ENCODE results near the gene CSRNP3.
"Not testable (repeated sequence)": the region's sequence is repeated elsewhere in the genome, so short reads cannot be mapped to it uniquely, and the experiment has no call there.

The CSRNP3 gene

GRCh38 chr2:165633431-165633830 is 163.9 kb downstream of the CSRNP3 start:
- DNase-seq (ENCODE audit: low read depth, low spot score) = no peak

GRCh38 chr2:165634282-165634681 is 164.8 kb downstream of the CSRNP3 start:
- DNase-seq (ENCODE audit: low read depth, low spot score) = no peak

- DNase-seq (ENCODE audit: low read depth, low spot score) = no peak
Measured at GRCh38 chr2:165634855-165635254, 165.4 kb downstream of the CSRNP3 start.

- DNase-seq (ENCODE audit: low read depth, low spot score) = no peak
Measured at GRCh38 chr2:165635532-165635931, 166.0 kb downstream of the CSRNP3 start.

- DNase-seq (ENCODE audit: low read depth, low spot score) = no peak
Measured at GRCh38 chr2:165636959-165637358, 167.5 kb downstream of the CSRNP3 start.

- no peak for DNase-seq (ENCODE audit: low read depth, low spot score)
Measured at GRCh38 chr2:165637396-165637795, 167.9 kb downstream of the CSRNP3 start.

GRCh38 chr2:165639504-165639903 is 170.0 kb downstream of the CSRNP3 start:
- no peak for DNase-seq (ENCODE audit: low read depth, low spot score)

GRCh38 chr2:165640247-165640929 is 170.9 kb downstream of the CSRNP3 start:
- DNase-seq (ENCODE audit: low read depth, low spot score) = no peak

GRCh38 chr2:165645930-165646831 is 176.7 kb downstream of the CSRNP3 start:
- no peak for DNase-seq (ENCODE audit: low read depth, low spot score)

GRCh38 chr2:165647409-165647808 is 177.9 kb downstream of the CSRNP3 start:
- no peak for DNase-seq (ENCODE audit: low read depth, low spot score)

- no peak for DNase-seq (ENCODE audit: low read depth, low spot score)
Measured at GRCh38 chr2:165648801-165649200, 179.3 kb downstream of the CSRNP3 start.

GRCh38 chr2:165651233-165651632 is 181.7 kb downstream of the CSRNP3 start:
- DNase-seq (ENCODE audit: low read depth, low spot score) = no peak

- no peak for DNase-seq (ENCODE audit: low read depth, low spot score)
Measured at GRCh38 chr2:165655661-165656060, 186.2 kb downstream of the CSRNP3 start.

GRCh38 chr2:165660361-165660760 is 190.9 kb downstream of the CSRNP3 start:
- no peak for DNase-seq (ENCODE audit: low read depth, low spot score)

- DNase-seq (ENCODE audit: low read depth, low spot score) = no peak
Measured at GRCh38 chr2:165662720-165663119, 193.2 kb downstream of the CSRNP3 start.

GRCh38 chr2:165665614-165666013 is 196.1 kb downstream of the CSRNP3 start:
- no peak for DNase-seq (ENCODE audit: low read depth, low spot score)

GRCh38 chr2:165666073-165666472 is 196.6 kb downstream of the CSRNP3 start:
- not testable (repeated sequence) for DNase-seq (ENCODE audit: low read depth, low spot score)

- no peak for DNase-seq (ENCODE audit: low read depth, low spot score)
Measured at GRCh38 chr2:165666605-165667004, 197.1 kb downstream of the CSRNP3 start.

GRCh38 chr2:165667375-165667774 is 197.9 kb downstream of the CSRNP3 start:
- no peak for DNase-seq (ENCODE audit: low read depth, low spot score)

GRCh38 chr2:165674780-165675179 is 205.3 kb downstream of the CSRNP3 start:
- no peak for DNase-seq (ENCODE audit: low read depth, low spot score)

- no peak for DNase-seq (ENCODE audit: low read depth, low spot score)
Measured at GRCh38 chr2:165675551-165675968, 206.1 kb downstream of the CSRNP3 start.

- no peak for DNase-seq (ENCODE audit: low read depth, low spot score)
Measured at GRCh38 chr2:165678882-165679281, 209.4 kb downstream of the CSRNP3 start.

GRCh38 chr2:165679621-165680020 is 210.1 kb downstream of the CSRNP3 start:
- no peak for DNase-seq (ENCODE audit: low read depth, low spot score)
